ENCODE results near the gene FAM210B.

DNA sequence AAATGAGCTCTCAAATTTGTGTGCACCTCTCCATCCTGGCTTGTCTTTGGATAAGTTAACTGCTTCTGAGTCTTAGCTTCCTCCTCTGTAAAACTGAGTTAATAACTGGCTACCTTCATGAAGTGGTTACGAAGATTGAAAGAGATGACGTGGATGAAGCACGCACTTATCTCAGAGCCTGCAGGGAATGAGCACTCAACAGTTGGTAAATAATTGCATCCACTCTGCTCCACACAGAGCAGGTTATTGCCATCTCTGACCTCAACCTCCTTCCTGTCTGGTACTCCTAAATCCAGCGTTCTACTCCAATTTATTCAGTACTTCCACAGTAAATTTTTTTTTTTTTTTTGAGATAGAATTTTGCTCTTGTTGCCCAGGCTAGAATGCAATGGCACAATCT is 26.4 kb downstream of the FAM210B start:
- TF ChIP-seq CTCF (IDR thresholded peaks at IDR 0.05; ENCODE audit: insufficient read depth, low read length, poor library complexity, severe bottlenecking), result no peak
- TF ChIP-seq EZH2phosphoT487 (conservative IDR thresholded peaks at IDR 0.05; ENCODE audit: low read length), result no peak
